ENCODE measurements around the gene PELI2.

Gene PELI2

GRCh38 chr14:56168007-56168616 is 49.9 kb downstream of the PELI2 start:
- no peaks in the 10 kb centered on the region for H3K36me3 ChIP-seq (ENCODE audit: control insufficient read depth, insufficient read depth, low read length)
- no peaks in the 10 kb centered on the region for H3K27me3 ChIP-seq (ENCODE audit: control insufficient read depth, insufficient read depth, low read length)
- H3K4me3 ChIP-seq (ENCODE audit: low read length) = no peak overlapping the region
- peaks cover 45% of the 10 kb centered on the region for H3K4me1 ChIP-seq (ENCODE audit: control insufficient read depth, insufficient read depth, low read length)
- H3K9ac ChIP-seq (ENCODE audit: low read length) = no peak overlapping the region
- no peaks in the 10 kb centered on the region for H3K9me3 ChIP-seq (ENCODE audit: control insufficient read depth, low read length)

GRCh38 chr14:56170028-56170427 is 51.8 kb downstream of the PELI2 start:
- Histone ChIP-seq H3K36me3 (ENCODE audit: control insufficient read depth, insufficient read depth, low read length) (no peaks in the 10 kb centered on the region), H3K9ac (ENCODE audit: low read length) (no peak overlapping the region), H3K9me3 (ENCODE audit: control insufficient read depth, low read length) (no peaks in the 10 kb centered on the region), H3K27me3 (ENCODE audit: control insufficient read depth, insufficient read depth, low read length) (no peaks in the 10 kb centered on the region), H3K4me1 (ENCODE audit: control insufficient read depth, insufficient read depth, low read length) (peaks cover 52% of the 10 kb centered on the region), H3K4me3 (ENCODE audit: low read length) (no peak overlapping the region)

- Histone ChIP-seq H3K4me3 (ENCODE audit: low read length) (no peak overlapping the region), H3K9ac (ENCODE audit: low read length) (no peak overlapping the region), H3K4me1 (ENCODE audit: control insufficient read depth, insufficient read depth, low read length) (peaks cover 56% of the 10 kb centered on the region), H3K27me3 (ENCODE audit: control insufficient read depth, insufficient read depth, low read length) (no peaks in the 10 kb centered on the region), H3K9me3 (ENCODE audit: control insufficient read depth, low read length) (no peaks in the 10 kb centered on the region), H3K36me3 (ENCODE audit: control insufficient read depth, insufficient read depth, low read length) (no peaks in the 10 kb centered on the region)
Observed at GRCh38 chr14:56170877-56171422, 52.7 kb downstream of the PELI2 start.

- Histone ChIP-seq H3K9ac (ENCODE audit: low read length) (no peak overlapping the region), H3K36me3 (ENCODE audit: control insufficient read depth, insufficient read depth, low read length) (no peaks in the 10 kb centered on the region), H3K4me3 (ENCODE audit: low read length) (no peak overlapping the region), H3K4me1 (ENCODE audit: control insufficient read depth, insufficient read depth, low read length) (peaks cover 58% of the 10 kb centered on the region), H3K27me3 (ENCODE audit: control insufficient read depth, insufficient read depth, low read length) (no peaks in the 10 kb centered on the region), H3K9me3 (ENCODE audit: control insufficient read depth, low read length) (no peaks in the 10 kb centered on the region)
Observed at GRCh38 chr14:56172074-56172473, 53.9 kb downstream of the PELI2 start.

GRCh38 chr14:56172571-56172971 is 54.4 kb downstream of the PELI2 start:
- H3K4me1 ChIP-seq (ENCODE audit: control insufficient read depth, insufficient read depth, low read length) = peaks cover 58% of the 10 kb centered on the region
- no peak overlapping the region for H3K9ac ChIP-seq (ENCODE audit: low read length)
- no peaks in the 10 kb centered on the region for H3K36me3 ChIP-seq (ENCODE audit: control insufficient read depth, insufficient read depth, low read length)
- H3K9me3 ChIP-seq (ENCODE audit: control insufficient read depth, low read length) = no peaks in the 10 kb centered on the region
- no peak overlapping the region for H3K4me3 ChIP-seq (ENCODE audit: low read length)
- H3K27me3 ChIP-seq (ENCODE audit: control insufficient read depth, insufficient read depth, low read length) = no peaks in the 10 kb centered on the region

- H3K4me1 ChIP-seq (ENCODE audit: control insufficient read depth, insufficient read depth, low read length) = peaks cover 58% of the 10 kb centered on the region
- H3K9me3 ChIP-seq (ENCODE audit: control insufficient read depth, low read length) = no peaks in the 10 kb centered on the region
- no peak overlapping the region for H3K4me3 ChIP-seq (ENCODE audit: low read length)
- no peak overlapping the region for H3K9ac ChIP-seq (ENCODE audit: low read length)
- H3K36me3 ChIP-seq (ENCODE audit: control insufficient read depth, insufficient read depth, low read length) = no peaks in the 10 kb centered on the region
- no peaks in the 10 kb centered on the region for H3K27me3 ChIP-seq (ENCODE audit: control insufficient read depth, insufficient read depth, low read length)
Observed at GRCh38 chr14:56173365-56173922, 55.2 kb downstream of the PELI2 start.

GRCh38 chr14:56175773-56176172 is 57.6 kb downstream of the PELI2 start:
- H3K36me3 ChIP-seq (ENCODE audit: control insufficient read depth, insufficient read depth, low read length) = no peaks in the 10 kb centered on the region
- H3K9me3 ChIP-seq (ENCODE audit: control insufficient read depth, low read length) = no peaks in the 10 kb centered on the region
- no peak overlapping the region for H3K9ac ChIP-seq (ENCODE audit: low read length)
- no peaks in the 10 kb centered on the region for H3K27me3 ChIP-seq (ENCODE audit: control insufficient read depth, insufficient read depth, low read length)
- H3K4me3 ChIP-seq (ENCODE audit: low read length) = no peak overlapping the region
- H3K4me1 ChIP-seq (ENCODE audit: control insufficient read depth, insufficient read depth, low read length) = peaks cover 44% of the 10 kb centered on the region

GRCh38 chr14:56176530-56176929 is 58.3 kb downstream of the PELI2 start:
- peaks cover 44% of the 10 kb centered on the region for H3K4me1 ChIP-seq (ENCODE audit: control insufficient read depth, insufficient read depth, low read length)
- no peaks in the 10 kb centered on the region for H3K9me3 ChIP-seq (ENCODE audit: control insufficient read depth, low read length)
- H3K27me3 ChIP-seq (ENCODE audit: control insufficient read depth, insufficient read depth, low read length) = no peaks in the 10 kb centered on the region
- no peaks in the 10 kb centered on the region for H3K36me3 ChIP-seq (ENCODE audit: control insufficient read depth, insufficient read depth, low read length)
- H3K4me3 ChIP-seq (ENCODE audit: low read length) = no peak overlapping the region
- no peak overlapping the region for H3K9ac ChIP-seq (ENCODE audit: low read length)

- Histone ChIP-seq H3K4me3 (ENCODE audit: low read length) (no peak overlapping the region), H3K9ac (ENCODE audit: low read length) (no peak overlapping the region), H3K27me3 (ENCODE audit: control insufficient read depth, insufficient read depth, low read length) (no peaks in the 10 kb centered on the region), H3K9me3 (ENCODE audit: control insufficient read depth, low read length) (no peaks in the 10 kb centered on the region), H3K36me3 (ENCODE audit: control insufficient read depth, insufficient read depth, low read length) (no peaks in the 10 kb centered on the region), H3K4me1 (ENCODE audit: control insufficient read depth, insufficient read depth, low read length) (peaks cover 45% of the 10 kb centered on the region)
Observed at GRCh38 chr14:56177036-56177435, 58.8 kb downstream of the PELI2 start.

GRCh38 chr14:56180754-56181542 is 62.7 kb downstream of the PELI2 start:
- no peak overlapping the region for H3K9ac ChIP-seq (ENCODE audit: low read length)
- H3K36me3 ChIP-seq (ENCODE audit: control insufficient read depth, insufficient read depth, low read length) = no peaks in the 10 kb centered on the region
- no peak overlapping the region for H3K4me3 ChIP-seq (ENCODE audit: low read length)
- H3K27me3 ChIP-seq (ENCODE audit: control insufficient read depth, insufficient read depth, low read length) = no peaks in the 10 kb centered on the region
- peaks cover 27% of the 10 kb centered on the region for H3K4me1 ChIP-seq (ENCODE audit: control insufficient read depth, insufficient read depth, low read length)
- H3K9me3 ChIP-seq (ENCODE audit: control insufficient read depth, low read length) = no peaks in the 10 kb centered on the region

GRCh38 chr14:56181681-56182085 is 63.5 kb downstream of the PELI2 start:
- no peaks in the 10 kb centered on the region for H3K27me3 ChIP-seq (ENCODE audit: control insufficient read depth, insufficient read depth, low read length)
- H3K9me3 ChIP-seq (ENCODE audit: control insufficient read depth, low read length) = no peaks in the 10 kb centered on the region
- peaks cover 25% of the 10 kb centered on the region for H3K4me1 ChIP-seq (ENCODE audit: control insufficient read depth, insufficient read depth, low read length)
- H3K36me3 ChIP-seq (ENCODE audit: control insufficient read depth, insufficient read depth, low read length) = no peaks in the 10 kb centered on the region
- no peak overlapping the region for H3K9ac ChIP-seq (ENCODE audit: low read length)
- H3K4me3 ChIP-seq (ENCODE audit: low read length) = no peak overlapping the region

- no peak overlapping the region for H3K4me3 ChIP-seq (ENCODE audit: low read length)
- no peaks in the 10 kb centered on the region for H3K27me3 ChIP-seq (ENCODE audit: control insufficient read depth, insufficient read depth, low read length)
- no peak overlapping the region for H3K9ac ChIP-seq (ENCODE audit: low read length)
- no peaks in the 10 kb centered on the region for H3K36me3 ChIP-seq (ENCODE audit: control insufficient read depth, insufficient read depth, low read length)
- no peaks in the 10 kb centered on the region for H3K9me3 ChIP-seq (ENCODE audit: control insufficient read depth, low read length)
- peaks cover 25% of the 10 kb centered on the region for H3K4me1 ChIP-seq (ENCODE audit: control insufficient read depth, insufficient read depth, low read length)
Observed at GRCh38 chr14:56182410-56182809, 64.2 kb downstream of the PELI2 start.

Measured in mucosa of stomach (tissue), 1 donor.